SU-DHL-6 (cell line): ENCODE data around the gene RTN4R.

ENCODE experiments used
- H2AFZ ChIP-seq: fragments of 200-600 bp; sonication (generic); 2 replicates; pipeline ENCODE4 v1.6.1; 2014; ENCODE audit warnings: low read depth, mild to moderate bottlenecking, moderate library complexity, mixed read lengths, antibody characterized with exemption, low read length; ENCODE audit not compliant: severe bottlenecking
- H3F3A ChIP-seq: fragments of 200-600 bp; shearing (Covaris generic); 2 replicates; pipeline ENCODE4 v1.6.0; 2016; ENCODE audit warnings: antibody characterized with exemption, mild to moderate bottlenecking; ENCODE audit not compliant: insufficient read depth
- H3K27ac ChIP-seq: fragments of 200-600 bp; sonication (generic); 2 replicates; pipeline ENCODE4 v1.5.1; 2016; ENCODE audit warnings: low read depth, mild to moderate bottlenecking, low read length, moderate library complexity, mixed read lengths
- H3K27me3 ChIP-seq: fragments of 200-600 bp; sonication (generic), shearing (Covaris generic); 2 replicates; pipeline ENCODE4 v1.6.0; 2014; ENCODE audit warnings: mild to moderate bottlenecking, low read length
- H3K36me3 ChIP-seq: fragments of 200-600 bp; sonication (generic); 2 replicates; pipeline ENCODE4 v1.6.1; 2014; ENCODE audit warnings: mild to moderate bottlenecking, low read length, mixed read lengths
- H3K4me2 ChIP-seq: fragments of 300-600, 200-600 bp; shearing (Covaris generic), sonication (generic); 2 replicates; pipeline ENCODE4 v1.6.0; 2014; ENCODE audit warnings: low read length, low read depth, mild to moderate bottlenecking; ENCODE audit not compliant: poor library complexity, severe bottlenecking
- H3K4me3 ChIP-seq: fragments of 200-600 bp; sonication (generic); 2 replicates; pipeline ENCODE4 v1.5.1; 2014; ENCODE audit warnings: antibody characterized with exemption, low read length, mild to moderate bottlenecking, mixed read lengths; ENCODE audit not compliant: insufficient read depth, poor library complexity, severe bottlenecking
- H3K79me2 ChIP-seq: fragments of 200-600 bp; sonication (generic); 2 replicates; pipeline ENCODE4 v1.6.1; 2014; ENCODE audit warnings: mild to moderate bottlenecking, low read length, moderate library complexity; ENCODE audit not compliant: insufficient read depth
- H3K9ac ChIP-seq: fragments of 200-600 bp; sonication (generic); 2 replicates; pipeline ENCODE4 v1.7.0; 2014; ENCODE audit warnings: mild to moderate bottlenecking, low read length
- H3K9me2 ChIP-seq: fragments of 200-600 bp; sonication (generic); replicated peaks from 2 replicates; pipeline ENCODE4 v1.6.1; 2014; ENCODE audit warnings: low read length; ENCODE audit not compliant: insufficient read depth
- H3K9me3 ChIP-seq: fragments of 200-600 bp; sonication (generic); 2 replicates; pipeline ENCODE4 v1.6.1; 2014; ENCODE audit warnings: low read length, mixed read lengths; ENCODE audit not compliant: insufficient read depth
- H4K20me1 ChIP-seq: fragments of 200-600 bp; sonication (generic); 2 replicates; pipeline ENCODE4 v1.6.1; 2014; ENCODE audit warnings: low read depth, mild to moderate bottlenecking, antibody characterized with exemption, low read length, moderate library complexity, mixed read lengths
- CTCF ChIP-seq: fragments of 200-600 bp; sonication (generic); IDR thresholded peaks from one replicate; pipeline ENCODE4 v1.5.1; 2017; ENCODE audit warnings: antibody characterized with exemption, mild to moderate bottlenecking, low read length, moderate library complexity; ENCODE audit not compliant: insufficient read depth, poor library complexity, severe bottlenecking
- EZH2phosphoT487 ChIP-seq: fragments of 200-600 bp; sonication (generic), shearing (Covaris generic); conservative IDR thresholded peaks from 2 replicates; pipeline ENCODE4 v1.6.1; 2018; ENCODE audit warnings: mild to moderate bottlenecking, antibody characterized with exemption, low read length, moderate library complexity, mixed read lengths

Gene RTN4R

GRCh38 chr22:20253161-20253560, 15.0 kb downstream of the RTN4R start:
- no peak overlapping the region for H2AFZ ChIP-seq
- H3F3A ChIP-seq: no peaks in the 10 kb centered on the region
- TF ChIP-seq CTCF (no peak), EZH2phosphoT487 (no peak)
- H4K20me1 ChIP-seq: no peaks in the 10 kb centered on the region
- no peak overlapping the region for H3K4me2 ChIP-seq
- no peaks in the 10 kb centered on the region for H3K27me3 ChIP-seq
- no peaks in the 10 kb centered on the region for H3K9me3 ChIP-seq
- no peak overlapping the region for H3K27ac ChIP-seq
- no peak overlapping the region for H3K4me3 ChIP-seq
- H3K79me2 ChIP-seq: no peaks in the 10 kb centered on the region
- no peaks in the 10 kb centered on the region for H3K36me3 ChIP-seq
- no peaks in the 10 kb centered on the region for H3K9me2 ChIP-seq
- no peak overlapping the region for H3K9ac ChIP-seq

- no peaks in the 10 kb centered on the region for H3K79me2 ChIP-seq
- no peaks in the 10 kb centered on the region for H3F3A ChIP-seq
- no peaks in the 10 kb centered on the region for H3K9me2 ChIP-seq
- H3K4me2 ChIP-seq: no peak overlapping the region
- H3K36me3 ChIP-seq: no peaks in the 10 kb centered on the region
- no peaks in the 10 kb centered on the region for H3K27me3 ChIP-seq
- no peak overlapping the region for H3K4me3 ChIP-seq
- H4K20me1 ChIP-seq: no peaks in the 10 kb centered on the region
- H3K27ac ChIP-seq: no peak overlapping the region
- no peak overlapping the region for H3K9ac ChIP-seq
- TF ChIP-seq CTCF: no peak
- TF ChIP-seq EZH2phosphoT487: no peak
- no peaks in the 10 kb centered on the region for H3K9me3 ChIP-seq
- H2AFZ ChIP-seq: no peak overlapping the region
These were observed 16.1 kb downstream of the RTN4R start for GRCh38 chr22:20251981-20252380.

- no peak overlapping the region for H3K4me3 ChIP-seq
- no peaks in the 10 kb centered on the region for H3K9me3 ChIP-seq
- no peaks in the 10 kb centered on the region for H3K9me2 ChIP-seq
- no peak overlapping the region for H3K27ac ChIP-seq
- H3K4me2 ChIP-seq: no peak overlapping the region
- no peaks in the 10 kb centered on the region for H3K36me3 ChIP-seq
- H3K27me3 ChIP-seq: no peaks in the 10 kb centered on the region
- H2AFZ ChIP-seq: no peak overlapping the region
- H3K79me2 ChIP-seq: no peaks in the 10 kb centered on the region
- H3K9ac ChIP-seq: no peak overlapping the region
- no peaks in the 10 kb centered on the region for H3F3A ChIP-seq
- TF ChIP-seq CTCF (no peak), EZH2phosphoT487 (no peak)
- H4K20me1 ChIP-seq: no peaks in the 10 kb centered on the region
These were observed 16.6 kb downstream of the RTN4R start for GRCh38 chr22:20251491-20251890.
